Calu3 (cell line): ENCODE measurements around the gene ZEB2. TPM values are rescaled to one million over a fixed set of nuclear protein-coding genes. Genes with fewer than 3 reads are reported as not detected.

Experiments used
- BruUV-seq: library from RNA; stranded (reverse); fragments of 400-500 nt; replicated peaks from 2 replicates; lab custom pipeline; 2021; lab: Mats Ljungman, UMichigan
- CTCF ChIA-PET: fragments of 300-600 bp; sonication (Branson Sonifier 250); formaldehyde crosslinking; loops from one replicate; lab custom pipeline; 2022; ENCODE audit warnings: antibody characterized with exemption; lab: Charles Lee
- DNase-seq: peaks from one replicate; pipeline ENCODE4 v3.0.0; 2022
- H3K27ac Mint-ChIP-seq: one replicate; pipeline ENCODE4 v1.8.0; 2022; ENCODE audit warnings: mixed read lengths; ENCODE audit not compliant: unreplicated experiment
- H3K27me3 Mint-ChIP-seq: one replicate; pipeline ENCODE4 v1.8.0; 2022; ENCODE audit warnings: mixed read lengths; ENCODE audit not compliant: unreplicated experiment
- H3K36me3 Mint-ChIP-seq: one replicate; pipeline ENCODE4 v1.8.0; 2022; ENCODE audit warnings: mild to moderate bottlenecking, moderate library complexity, mixed read lengths; ENCODE audit not compliant: insufficient read depth, unreplicated experiment
- H3K4me1 Mint-ChIP-seq: one replicate; pipeline ENCODE4 v1.8.0; 2022; ENCODE audit warnings: mild to moderate bottlenecking, low read depth, mixed read lengths; ENCODE audit not compliant: unreplicated experiment
- H3K4me3 Mint-ChIP-seq: one replicate; pipeline ENCODE4 v1.8.0; 2022; ENCODE audit warnings: mild to moderate bottlenecking, low read depth, moderate library complexity, mixed read lengths; ENCODE audit not compliant: unreplicated experiment
- H3K9me3 Mint-ChIP-seq: one replicate; pipeline ENCODE4 v1.8.0; 2022; ENCODE audit warnings: low read depth, mixed read lengths; ENCODE audit not compliant: unreplicated experiment
- intact Hi-C: fragments of 100-400 bp; cut with micrococcal nuclease; formaldehyde crosslinking; loops from one replicate; pipeline ENCODE4 v1.10.0; 2022; ENCODE audit not compliant: unreplicated experiment
- total RNA-seq: library from RNA; stranded (reverse); gene quantifications from 2 replicates; pipeline ENCODE4 v1.2.3, GENCODE V29; 2022
- TF ChIP-seq, protein P1 (sequence below): fragments of 200-600 bp; IDR thresholded peaks from one replicate; pipeline ENCODE4 v1.8.0; 2022; ENCODE audit warnings: antibody characterized with exemption; ENCODE audit not compliant: unreplicated experiment

Gene ZEB2
- total RNA-seq, 1 experiment from 2014 or later, result 0.97 TPM

DNA sequence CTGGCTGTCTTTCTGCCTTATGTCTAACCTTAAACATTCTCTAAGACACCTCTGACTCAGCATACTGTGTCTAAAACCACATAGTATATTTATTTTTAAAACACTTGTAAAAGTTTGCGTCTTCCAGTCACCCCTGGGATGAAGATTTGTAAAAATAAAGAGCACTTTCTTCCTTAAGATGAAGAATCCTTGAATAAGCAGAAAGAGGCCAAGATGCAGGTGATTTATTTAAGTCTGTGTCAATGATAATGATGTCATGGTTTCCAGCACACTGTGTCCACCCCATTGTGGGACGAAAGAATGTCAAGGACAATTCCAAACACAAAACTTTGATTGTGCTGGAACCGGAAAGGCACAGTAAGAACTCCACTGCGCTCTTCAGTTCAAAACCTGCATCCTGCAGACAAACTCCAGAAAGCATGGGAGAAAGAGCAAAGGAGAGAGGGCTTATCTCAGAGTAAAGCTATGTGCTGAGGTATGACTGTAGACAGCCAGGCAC is 92.9 kb downstream of the ZEB2 start:
- H3K4me3 Mint-ChIP-seq, result no peak overlapping the region
- CTCF ChIA-PET, result no interaction called here
- H3K27me3 Mint-ChIP-seq, result no peaks in the 10 kb centered on the region
- TF ChIP-seq, protein P1, sequence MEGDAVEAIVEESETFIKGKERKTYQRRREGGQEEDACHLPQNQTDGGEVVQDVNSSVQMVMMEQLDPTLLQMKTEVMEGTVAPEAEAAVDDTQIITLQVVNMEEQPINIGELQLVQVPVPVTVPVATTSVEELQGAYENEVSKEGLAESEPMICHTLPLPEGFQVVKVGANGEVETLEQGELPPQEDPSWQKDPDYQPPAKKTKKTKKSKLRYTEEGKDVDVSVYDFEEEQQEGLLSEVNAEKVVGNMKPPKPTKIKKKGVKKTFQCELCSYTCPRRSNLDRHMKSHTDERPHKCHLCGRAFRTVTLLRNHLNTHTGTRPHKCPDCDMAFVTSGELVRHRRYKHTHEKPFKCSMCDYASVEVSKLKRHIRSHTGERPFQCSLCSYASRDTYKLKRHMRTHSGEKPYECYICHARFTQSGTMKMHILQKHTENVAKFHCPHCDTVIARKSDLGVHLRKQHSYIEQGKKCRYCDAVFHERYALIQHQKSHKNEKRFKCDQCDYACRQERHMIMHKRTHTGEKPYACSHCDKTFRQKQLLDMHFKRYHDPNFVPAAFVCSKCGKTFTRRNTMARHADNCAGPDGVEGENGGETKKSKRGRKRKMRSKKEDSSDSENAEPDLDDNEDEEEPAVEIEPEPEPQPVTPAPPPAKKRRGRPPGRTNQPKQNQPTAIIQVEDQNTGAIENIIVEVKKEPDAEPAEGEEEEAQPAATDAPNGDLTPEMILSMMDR, result no peak
- H3K4me1 Mint-ChIP-seq, result no peaks in the 10 kb centered on the region
- H3K36me3 Mint-ChIP-seq, result no peaks in the 10 kb centered on the region
- intact Hi-C loops, result no loop called here
- no peak overlapping the region for H3K27ac Mint-ChIP-seq
- no peak for DNase-seq
- no peaks in the 10 kb centered on the region for H3K9me3 Mint-ChIP-seq
- no TSS peak for BruUV-seq

- Mint-ChIP-seq H3K36me3 (no peaks in the 10 kb centered on the region), H3K27me3 (no peaks in the 10 kb centered on the region), H3K4me3 (no peak overlapping the region), H3K9me3 (no peaks in the 10 kb centered on the region), H3K4me1 (no peaks in the 10 kb centered on the region), H3K27ac (no peak overlapping the region)
- no peak for DNase-seq
- intact Hi-C loops, result no loop called here
- TF ChIP-seq, protein P1, result no peak
- BruUV-seq, result no TSS peak
- CTCF ChIA-PET, result no interaction called here
Measured at GRCh38 chr2:144426355-144426754, 93.6 kb downstream of the ZEB2 start.

- DNase-seq, result no peak
- TF ChIP-seq, protein P1, result no peak
- Mint-ChIP-seq H3K9me3 (no peaks in the 10 kb centered on the region), H3K4me1 (no peaks in the 10 kb centered on the region), H3K27ac (no peak overlapping the region), H3K36me3 (no peaks in the 10 kb centered on the region), H3K4me3 (no peak overlapping the region), H3K27me3 (no peaks in the 10 kb centered on the region)
- intact Hi-C loops, result no loop called here
- BruUV-seq, result no TSS peak
- CTCF ChIA-PET, result no interaction called here
Measured at GRCh38 chr2:144424559-144425240, 95.2 kb downstream of the ZEB2 start.

GRCh38 chr2:144421606-144422510 is 98.1 kb downstream of the ZEB2 start:
- no peaks in the 10 kb centered on the region for H3K9me3 Mint-ChIP-seq
- intact Hi-C loops, result no loop called here
- H3K4me1 Mint-ChIP-seq, result no peaks in the 10 kb centered on the region
- no peak overlapping the region for H3K27ac Mint-ChIP-seq
- TF ChIP-seq, protein P1, result no peak
- no peaks in the 10 kb centered on the region for H3K27me3 Mint-ChIP-seq
- no TSS peak for BruUV-seq
- H3K4me3 Mint-ChIP-seq, result no peak overlapping the region
- no peaks in the 10 kb centered on the region for H3K36me3 Mint-ChIP-seq
- CTCF ChIA-PET, result interaction anchor here (0.6 kb wide), 1 partner anchor 32 kb away, joined by 4 read pairs; no protein-coding TSS in a partner anchor
- DNase-seq, result no peak
